ENCODE measurements around the gene DPM1.
A peak's percentile ranks its signal among the peaks of the same experiment; 100 is the strongest.

DPM1 gene

GRCh38 chr20:50992336-50992732, 34.0 kb upstream of the DPM1 start:
- no peaks in the 10 kb centered on the region for H3K9me2 ChIP-seq (ENCODE audit: low read depth, low read length)
- H3K9ac ChIP-seq (ENCODE audit: low read length) = no peak overlapping the region
- H2AFZ ChIP-seq (ENCODE audit: low read length) = no peak overlapping the region
- H3K4me1 ChIP-seq (ENCODE audit: insufficient read depth, low read length, severe bottlenecking) = no peaks in the 10 kb centered on the region
- H3F3A ChIP-seq (ENCODE audit: insufficient read depth, low read length) = no peaks in the 10 kb centered on the region
- no peaks in the 10 kb centered on the region for H3K36me3 ChIP-seq (ENCODE audit: insufficient read depth, low read length)
- no peaks in the 10 kb centered on the region for H3K9me3 ChIP-seq (ENCODE audit: low read length)
- no peak overlapping the region for H3K4me3 ChIP-seq (ENCODE audit: low read depth, low read length, poor library complexity, severe bottlenecking)
- no peak for TF ChIP-seq EZH2 (IDR thresholded peaks at IDR 0.05; ENCODE audit: borderline replicate concordance, low read length)
- TF ChIP-seq, protein P1, sequence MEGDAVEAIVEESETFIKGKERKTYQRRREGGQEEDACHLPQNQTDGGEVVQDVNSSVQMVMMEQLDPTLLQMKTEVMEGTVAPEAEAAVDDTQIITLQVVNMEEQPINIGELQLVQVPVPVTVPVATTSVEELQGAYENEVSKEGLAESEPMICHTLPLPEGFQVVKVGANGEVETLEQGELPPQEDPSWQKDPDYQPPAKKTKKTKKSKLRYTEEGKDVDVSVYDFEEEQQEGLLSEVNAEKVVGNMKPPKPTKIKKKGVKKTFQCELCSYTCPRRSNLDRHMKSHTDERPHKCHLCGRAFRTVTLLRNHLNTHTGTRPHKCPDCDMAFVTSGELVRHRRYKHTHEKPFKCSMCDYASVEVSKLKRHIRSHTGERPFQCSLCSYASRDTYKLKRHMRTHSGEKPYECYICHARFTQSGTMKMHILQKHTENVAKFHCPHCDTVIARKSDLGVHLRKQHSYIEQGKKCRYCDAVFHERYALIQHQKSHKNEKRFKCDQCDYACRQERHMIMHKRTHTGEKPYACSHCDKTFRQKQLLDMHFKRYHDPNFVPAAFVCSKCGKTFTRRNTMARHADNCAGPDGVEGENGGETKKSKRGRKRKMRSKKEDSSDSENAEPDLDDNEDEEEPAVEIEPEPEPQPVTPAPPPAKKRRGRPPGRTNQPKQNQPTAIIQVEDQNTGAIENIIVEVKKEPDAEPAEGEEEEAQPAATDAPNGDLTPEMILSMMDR (IDR thresholded peaks at IDR 0.05; ENCODE audit: low read length) = no peak
- no peaks in the 10 kb centered on the region for H3K79me2 ChIP-seq (ENCODE audit: insufficient read depth, low read length)
- peaks cover 3% of the 10 kb centered on the region; the same call in 1 of the 2 replicates for H3K27me3 ChIP-seq (ENCODE audit: insufficient read depth, low read length)
- H4K20me1 ChIP-seq (ENCODE audit: insufficient read depth, low read length) = no peaks in the 10 kb centered on the region
- H3K4me2 ChIP-seq (ENCODE audit: low read length) = no peak overlapping the region
- no peak overlapping the region for H3K27ac ChIP-seq (ENCODE audit: low read depth, low read length, poor library complexity, severe bottlenecking)

GRCh38 chr20:50991076-50991475, 32.7 kb upstream of the DPM1 start:
- no peak overlapping the region for H3K9ac ChIP-seq (ENCODE audit: low read length)
- TF ChIP-seq, protein P1 (IDR thresholded peaks at IDR 0.05; ENCODE audit: low read length) = no peak
- TF ChIP-seq EZH2 (IDR thresholded peaks at IDR 0.05; ENCODE audit: borderline replicate concordance, low read length) = no peak
- peaks cover 3% of the 10 kb centered on the region; the same call in 1 of the 2 replicates for H3K27me3 ChIP-seq (ENCODE audit: insufficient read depth, low read length)
- no peaks in the 10 kb centered on the region for H3K79me2 ChIP-seq (ENCODE audit: insufficient read depth, low read length)
- H3K9me2 ChIP-seq (ENCODE audit: low read depth, low read length) = no peaks in the 10 kb centered on the region
- H3K27ac ChIP-seq (ENCODE audit: low read depth, low read length, poor library complexity, severe bottlenecking) = no peak overlapping the region
- no peak overlapping the region for H2AFZ ChIP-seq (ENCODE audit: low read length)
- no peaks in the 10 kb centered on the region for H3K9me3 ChIP-seq (ENCODE audit: low read length)
- H3K36me3 ChIP-seq (ENCODE audit: insufficient read depth, low read length) = no peaks in the 10 kb centered on the region
- no peaks in the 10 kb centered on the region for H4K20me1 ChIP-seq (ENCODE audit: insufficient read depth, low read length)
- H3K4me2 ChIP-seq (ENCODE audit: low read length) = no peak overlapping the region
- H3K4me1 ChIP-seq (ENCODE audit: insufficient read depth, low read length, severe bottlenecking) = no peaks in the 10 kb centered on the region
- no peak overlapping the region for H3K4me3 ChIP-seq (ENCODE audit: low read depth, low read length, poor library complexity, severe bottlenecking)
- H3F3A ChIP-seq (ENCODE audit: insufficient read depth, low read length) = no peaks in the 10 kb centered on the region

- Histone ChIP-seq H3K27ac (ENCODE audit: low read depth, low read length, poor library complexity, severe bottlenecking) (no peak overlapping the region), H2AFZ (ENCODE audit: low read length) (no peak overlapping the region), H3K9ac (ENCODE audit: low read length) (no peak overlapping the region), H3K4me3 (ENCODE audit: low read depth, low read length, poor library complexity, severe bottlenecking) (no peak overlapping the region), H3F3A (ENCODE audit: insufficient read depth, low read length) (no peaks in the 10 kb centered on the region), H3K9me3 (ENCODE audit: low read length) (no peaks in the 10 kb centered on the region), H3K4me2 (ENCODE audit: low read length) (no peak overlapping the region), H3K79me2 (ENCODE audit: insufficient read depth, low read length) (no peaks in the 10 kb centered on the region), H3K27me3 (ENCODE audit: insufficient read depth, low read length) (no peaks in the 10 kb centered on the region), H3K9me2 (ENCODE audit: low read depth, low read length) (no peaks in the 10 kb centered on the region), H3K36me3 (ENCODE audit: insufficient read depth, low read length) (no peaks in the 10 kb centered on the region), H4K20me1 (ENCODE audit: insufficient read depth, low read length) (no peaks in the 10 kb centered on the region), H3K4me1 (ENCODE audit: insufficient read depth, low read length, severe bottlenecking) (no peaks in the 10 kb centered on the region)
- no peak for TF ChIP-seq EZH2 (IDR thresholded peaks at IDR 0.05; ENCODE audit: borderline replicate concordance, low read length)
- TF ChIP-seq, protein P1 (IDR thresholded peaks at IDR 0.05; ENCODE audit: low read length) = peak; percentile 82
These were observed 29.3 kb upstream of the DPM1 start for GRCh38 chr20:50987493-50988210.
